Tibial nerve (tissue), 4 donors: ENCODE measurements around the gene FADS1. TPM values are rescaled to one million over a fixed set of nuclear protein-coding genes. Genes with fewer than 3 reads are reported as not detected.

Experiments used
- DNase-seq, 2 donors: peaks; one replicate each; pipeline ENCODE4 v3.0.0-alpha.2; 2019; ENCODE audit warnings: low spot score in 2 of 2
- H3K27ac ChIP-seq, 4 donors: fragments of 200-600 bp; sonication (generic) in 3 of 4; one replicate each; pipeline ENCODE4 v1.5.1; 2017 to 2019; ENCODE audit warnings: mild to moderate bottlenecking in 1 of 4
- H3K27me3 ChIP-seq, 2 donors: fragments of 200-600 bp; sonication (generic) in 1 of 2; one replicate each; pipeline versions ENCODE4 v1.5.1 to v1.6.0; 2017 to 2019
- H3K36me3 ChIP-seq, 3 donors: fragments of 200-600 bp; sonication (generic); one replicate each; pipeline ENCODE4 v1.5.1; 2018 to 2019
- H3K4me1 ChIP-seq, 4 donors: fragments of 200-600 bp; sonication (generic) in 3 of 4; one replicate each; pipeline ENCODE4 v1.5.1; 2017 to 2019
- H3K4me3 ChIP-seq, 4 donors: fragments of 200-600 bp; sonication (generic) in 3 of 4; one replicate each; pipeline ENCODE4 v1.5.1; 2017 to 2019; ENCODE audit warnings: mild to moderate bottlenecking in 1 of 4, moderate library complexity in 1 of 4
- H3K9me3 ChIP-seq, 4 donors: fragments of 200-600 bp; sonication (generic) in 3 of 4; one replicate each; pipeline ENCODE4 v1.5.1; 2017 to 2019
- EP300 ChIP-seq, 2 donors: sonication (generic); formaldehyde crosslinking; IDR thresholded peaks; one replicate each; pipeline ENCODE4 v1.6.1; 2017; ENCODE audit warnings: antibody characterized with exemption in 2 of 2, mild to moderate bottlenecking in 1 of 2
- POLR2A ChIP-seq, 2 donors: fragments of 450-650 bp; IDR thresholded peaks; one replicate each; pipeline ENCODE4 v1.6.1; 2017; ENCODE audit warnings: antibody characterized with exemption in 2 of 2, mild to moderate bottlenecking in 2 of 2, moderate library complexity in 2 of 2
- WGBS, 2 donors: methylation state at CpG; one replicate each; pipeline ENCODE4 v1.1.5; 2018; 5-methylcytosine and 5-hydroxymethylcytosine counted together
- total RNA-seq, 4 donors: library from RNA; depleted of rRNA; stranded (reverse); fragments of >200 nt; gene quantifications; one replicate each; pipeline ENCODE4 v1.1.0, GENCODE V29; 2016
- TF ChIP-seq, protein P1 (sequence below), 5 experiments: fragments of 200-600 bp in 3 of 5; fragments of 450-650 bp in 2 of 5; sonication (generic) in 3 of 5; IDR thresholded peaks; one replicate each; pipeline ENCODE4 v1.5.1; 2016 to 2019; ENCODE audit warnings: antibody characterized with exemption in 5 of 5, mild to moderate bottlenecking in 3 of 5, moderate library complexity in 2 of 5

Gene FADS1
- total RNA-seq, 4 donors from 2014 or later, result 33.7 to 61.6 (median 47.0) TPM

DNA sequence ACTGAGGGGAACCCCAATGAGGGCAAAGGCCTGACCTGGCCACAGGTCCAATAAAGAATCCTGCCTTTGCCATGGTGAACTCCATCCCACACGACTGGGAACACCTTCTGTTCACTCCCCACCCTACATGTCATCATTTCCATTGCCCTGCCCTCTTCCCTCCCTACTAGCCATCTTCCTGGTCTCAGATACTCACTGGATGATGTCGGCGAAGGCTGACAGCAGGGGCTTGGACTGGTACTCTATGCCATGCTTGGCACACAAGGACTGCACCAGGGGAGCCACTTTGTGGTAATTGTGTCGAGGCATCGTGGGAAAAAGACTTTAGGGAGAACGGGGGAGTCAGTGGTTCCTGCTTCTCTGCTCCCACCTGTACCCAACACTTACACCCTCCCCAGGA, 14.2 kb downstream of the FADS1 start:
- H3K27me3 ChIP-seq, result no peaks in the 10 kb centered on the region
- no peak for TF ChIP-seq POLR2A (IDR thresholded peaks at IDR 0.05)
- TF ChIP-seq, protein P1, sequence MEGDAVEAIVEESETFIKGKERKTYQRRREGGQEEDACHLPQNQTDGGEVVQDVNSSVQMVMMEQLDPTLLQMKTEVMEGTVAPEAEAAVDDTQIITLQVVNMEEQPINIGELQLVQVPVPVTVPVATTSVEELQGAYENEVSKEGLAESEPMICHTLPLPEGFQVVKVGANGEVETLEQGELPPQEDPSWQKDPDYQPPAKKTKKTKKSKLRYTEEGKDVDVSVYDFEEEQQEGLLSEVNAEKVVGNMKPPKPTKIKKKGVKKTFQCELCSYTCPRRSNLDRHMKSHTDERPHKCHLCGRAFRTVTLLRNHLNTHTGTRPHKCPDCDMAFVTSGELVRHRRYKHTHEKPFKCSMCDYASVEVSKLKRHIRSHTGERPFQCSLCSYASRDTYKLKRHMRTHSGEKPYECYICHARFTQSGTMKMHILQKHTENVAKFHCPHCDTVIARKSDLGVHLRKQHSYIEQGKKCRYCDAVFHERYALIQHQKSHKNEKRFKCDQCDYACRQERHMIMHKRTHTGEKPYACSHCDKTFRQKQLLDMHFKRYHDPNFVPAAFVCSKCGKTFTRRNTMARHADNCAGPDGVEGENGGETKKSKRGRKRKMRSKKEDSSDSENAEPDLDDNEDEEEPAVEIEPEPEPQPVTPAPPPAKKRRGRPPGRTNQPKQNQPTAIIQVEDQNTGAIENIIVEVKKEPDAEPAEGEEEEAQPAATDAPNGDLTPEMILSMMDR (IDR thresholded peaks at IDR 0.05), result no peak
- H3K9me3 ChIP-seq, result no peaks in the 10 kb centered on the region
- H3K4me3 ChIP-seq, result no peak overlapping the region
- H3K4me1 ChIP-seq, result peaks cover 0 to 2% (median 0%) of the 10 kb centered on the region in 4 donors
- 85 to 94% methylated on average over 6 of the region's 6 CpGs for WGBS, 2 donors
- no peak overlapping the region for H3K27ac ChIP-seq
- H3K36me3 ChIP-seq, result peaks cover 0 to 67% (median 4%) of the 10 kb centered on the region in 3 donors
- no peak for DNase-seq

DNA sequence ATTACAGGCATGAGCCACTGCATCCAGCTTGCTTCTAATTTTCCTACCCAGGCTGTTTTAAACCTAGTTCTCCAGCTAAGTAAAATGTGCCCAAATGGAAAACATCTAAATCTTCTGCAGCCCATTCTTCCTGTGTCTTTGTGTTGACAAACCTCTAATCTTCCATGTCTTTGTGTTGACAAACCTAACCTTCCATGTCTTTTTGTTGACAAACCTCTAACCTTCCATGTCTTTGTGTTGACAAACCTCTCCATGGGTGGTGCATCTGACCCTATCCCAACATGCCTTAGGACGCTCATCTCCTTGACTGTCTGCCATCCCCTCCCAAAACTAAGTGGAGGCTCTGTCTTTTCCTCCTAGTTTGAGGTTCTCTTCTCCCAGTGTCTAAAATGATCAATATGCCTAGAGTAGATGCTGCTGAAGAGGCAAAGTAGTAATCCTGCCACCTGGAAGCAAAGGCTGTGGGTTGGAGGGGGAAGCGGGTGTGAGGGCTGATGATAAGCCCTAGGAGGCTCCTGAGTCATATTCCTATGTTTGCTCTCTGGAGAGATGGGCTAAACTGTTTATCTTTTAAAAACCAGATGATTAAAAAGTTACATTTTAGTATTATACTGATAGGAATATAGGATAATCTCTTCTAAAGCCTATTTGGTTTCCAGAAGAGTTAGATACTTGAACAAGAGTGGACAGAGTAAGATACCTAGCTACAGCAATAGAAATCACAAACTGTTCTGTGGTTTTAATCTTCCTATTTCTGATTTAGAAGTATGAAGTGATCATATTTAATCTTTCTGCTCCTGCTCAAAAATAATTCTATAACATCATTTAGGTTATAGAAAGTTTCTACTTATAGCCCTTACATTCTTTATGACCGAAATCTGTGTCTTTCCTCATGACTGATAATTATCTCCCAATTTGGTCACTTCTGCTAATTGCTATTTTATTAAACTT, 16.2 kb downstream of the FADS1 start:
- TF ChIP-seq, protein P1 (IDR thresholded peaks at IDR 0.05), result no peak
- no peak for TF ChIP-seq EP300 (IDR thresholded peaks at IDR 0.05)
- no peak for TF ChIP-seq POLR2A (IDR thresholded peaks at IDR 0.05)
- Histone ChIP-seq H3K27me3 (no peaks in the 10 kb centered on the region), H3K27ac (no peak overlapping the region), H3K4me3 (no peak overlapping the region), H3K4me1 (peaks cover 0 to 10% (median 0%) of the 10 kb centered on the region in 4 donors), H3K9me3 (no peaks in the 10 kb centered on the region), H3K36me3 (peaks cover 0 to 56% (median 4%) of the 10 kb centered on the region in 3 donors)
- whole genome bisulfite sequencing, 2 donors, result 79 to 82% methylated on average over 3 of the region's 3 CpGs
- DNase-seq, result no peak

DNA sequence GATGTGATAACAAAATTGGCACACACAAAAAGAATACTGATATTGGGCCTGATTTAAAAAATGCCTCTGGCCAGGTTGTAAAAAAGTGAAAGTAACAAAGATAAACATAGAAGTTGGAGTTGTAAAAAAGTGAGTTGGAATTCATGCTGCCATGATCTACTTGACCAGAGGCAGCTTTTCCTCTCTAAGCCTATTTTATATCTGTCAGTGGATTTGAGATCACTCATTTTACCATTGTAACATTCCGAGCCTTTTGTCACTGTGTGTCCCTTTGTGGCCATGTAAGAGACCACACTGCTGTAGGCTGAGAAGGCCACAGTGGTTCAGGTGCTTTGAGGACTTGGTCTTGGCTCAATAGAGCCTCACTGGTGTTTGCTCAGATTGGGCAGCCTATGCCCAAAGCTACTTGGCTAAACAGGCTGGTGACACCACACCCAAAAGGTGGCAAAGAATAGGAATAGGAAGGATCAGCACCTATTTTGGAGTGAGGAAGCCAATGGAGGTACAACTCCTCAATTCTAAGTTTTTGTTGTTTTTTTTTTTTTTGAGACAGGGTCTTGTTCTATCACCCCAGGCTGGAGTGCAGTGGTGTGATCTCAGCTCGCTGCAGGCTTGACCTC, 17.0 kb downstream of the FADS1 start:
- Histone ChIP-seq H3K4me1 (peaks cover 0 to 10% (median 0%) of the 10 kb centered on the region in 4 donors), H3K4me3 (no peak overlapping the region), H3K36me3 (peaks cover 0 to 52% (median 4%) of the 10 kb centered on the region in 3 donors), H3K27me3 (no peaks in the 10 kb centered on the region), H3K9me3 (no peaks in the 10 kb centered on the region), H3K27ac (no peak overlapping the region)
- WGBS, 2 donors, result 89 to 93% methylated on average over 2 of the region's 2 CpGs
- TF ChIP-seq POLR2A (IDR thresholded peaks at IDR 0.05) (no peak), EP300 (IDR thresholded peaks at IDR 0.05) (no peak)
- TF ChIP-seq, protein P1 (IDR thresholded peaks at IDR 0.05), result no peak
- no peak for DNase-seq

DNA sequence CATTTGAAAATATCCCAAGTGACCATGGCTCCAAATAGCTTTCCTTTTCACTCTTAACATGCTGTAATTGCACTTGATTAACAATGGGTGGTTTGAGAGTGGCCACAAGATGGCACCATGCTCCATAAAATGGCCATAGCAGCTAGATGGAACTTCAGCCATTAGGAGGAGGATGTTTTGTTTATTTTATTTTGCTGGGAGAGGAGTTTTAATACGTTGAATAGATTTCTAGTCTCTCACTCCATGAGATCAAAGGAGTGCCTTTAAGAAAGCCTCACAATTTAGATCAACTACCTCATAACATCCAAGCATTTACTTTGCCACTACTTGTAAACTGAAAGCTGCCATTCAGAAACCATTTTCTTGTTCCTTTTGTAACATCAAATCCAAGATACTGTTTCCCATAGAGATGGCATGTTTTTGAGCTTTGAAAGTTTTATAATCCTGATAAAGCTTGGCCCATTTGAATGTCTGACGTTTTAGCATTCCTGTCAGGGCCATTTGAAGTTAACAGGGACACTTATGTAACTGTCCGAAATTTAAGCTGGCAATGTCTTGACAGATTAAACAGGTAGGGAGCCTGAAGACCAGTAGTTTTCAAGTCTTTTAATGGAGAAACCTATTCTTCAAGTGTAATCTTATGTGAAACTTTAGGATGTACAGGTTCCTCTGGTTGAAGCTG, 19.4 kb downstream of the FADS1 start:
- 27 to 36% methylated on average over 3 of the region's 3 CpGs for WGBS, 2 donors
- DNase-seq, result peak; percentile 68 to 90
- TF ChIP-seq EP300 (IDR thresholded peaks at IDR 0.05) (peak in 1 of 2 donors; percentile 55), POLR2A (IDR thresholded peaks at IDR 0.05) (no peak)
- TF ChIP-seq, protein P1 (IDR thresholded peaks at IDR 0.05), result peak; percentile 71 to 94 (median 75)
- H3K4me3 ChIP-seq, result no peak overlapping the region
- no peaks in the 10 kb centered on the region for H3K9me3 ChIP-seq
- H3K27ac ChIP-seq, result peak overlapping the region; percentile 46 to 82 (median 57)
- H3K27me3 ChIP-seq, result no peaks in the 10 kb centered on the region
- peaks cover 0 to 29% (median 0%) of the 10 kb centered on the region in 3 donors for H3K36me3 ChIP-seq
- H3K4me1 ChIP-seq, result peaks cover 0 to 23% (median 9%) of the 10 kb centered on the region in 4 donors
